K562 (cell line): ENCODE data around the gene ZNF493. TPM values are rescaled to one million over a fixed set of nuclear protein-coding genes. Genes with fewer than 3 reads are reported as not detected.

Experiments
- BCOR ChIP-seq: fragments of 450-650 bp; IDR thresholded peaks from 2 replicates; pipeline ENCODE4 v1.6.1; 2016
- DMBX1 ChIP-seq: fragments of 250-450 bp; sonication (Bioruptor Pico); IDR thresholded peaks from 2 replicates; pipeline ENCODE4 v1.8.0; 2022; ENCODE audit warnings: inconsistent platforms, mild to moderate bottlenecking, moderate library complexity, borderline replicate concordance
- HCFC1 ChIP-seq: IDR thresholded peaks from 2 replicates; pipeline ENCODE4 v1.6.1; 2012; ENCODE audit warnings: low read depth, low read length, improper control_type of control experiment
- POLR2AphosphoS5 ChIP-seq: IDR thresholded peaks from 2 replicates; pipeline ENCODE4 v1.6.1; 2011; ENCODE audit warnings: mild to moderate bottlenecking, low read depth, low read length, moderate library complexity; ENCODE audit not compliant: control insufficient read depth, insufficient read depth
- POLR2G ChIP-seq: fragments of 200-400 bp; formaldehyde crosslinking; IDR thresholded peaks from 2 replicates; pipeline ENCODE4 v1.6.1; 2017; ENCODE audit warnings: low read depth, mild to moderate bottlenecking, antibody characterized with exemption, low read length, moderate library complexity
- RBM25 ChIP-seq: fragments of 200-400 bp; formaldehyde crosslinking; IDR thresholded peaks from 2 replicates; pipeline ENCODE4 v1.6.1; 2018; ENCODE audit warnings: low read length, low read depth, moderate library complexity; ENCODE audit not compliant: severe bottlenecking
- ZC3H11A ChIP-seq: IDR thresholded peaks from 2 replicates; pipeline ENCODE4 v1.6.1; 2012; ENCODE audit warnings: low read depth, low read length, improper control_type of control experiment
- polyA plus RNA-seq, 8 experiments: library from polyadenylated mRNA; depleted of rRNA in 4 of 8; stranded (reverse) in 5 of 8; unstranded in 3 of 8; fragments of >200 nt; fragmentation: Nextera tagmentation in 2 of 8; fragmentation: Illumina TruSeq in 1 of 8; extraction: Ambion mirVana in 2 of 8; extraction: Trizol in 1 of 8; gene quantifications; 2 replicates each; pipeline versions ENCODE4 v1.2.1 to v1.2.3, GENCODE V29; 2011 to 2014; ENCODE audit warnings: inconsistent platforms in 1 of 8, missing spikeins in 1 of 8
- total RNA-seq, 7 experiments: library from RNA; depleted of rRNA in 6 of 7; stranded (reverse); fragments of >200 nt in 6 of 7; fragmentation: Illumina TruSeq in 2 of 7; extraction: Trizol in 2 of 7; gene quantifications; 2 replicates each; pipeline versions ENCODE4 v1.2.1 to v1.2.3, GENCODE V29; 2011 to 2021; ENCODE audit warnings: low replicate concordance in 1 of 7
- TF ChIP-seq, protein P1 (sequence below): fragments of 150-350 bp; IDR thresholded peaks from 2 replicates; pipeline ENCODE4 v1.6.1; 2014; ENCODE audit warnings: low read depth, mild to moderate bottlenecking, low read length, borderline replicate concordance
- TF ChIP-seq, protein P2 (sequence below): fragments of 450-650 bp; IDR thresholded peaks from 2 replicates; pipeline ENCODE4 v1.6.1; 2016; ENCODE audit warnings: low read depth, mild to moderate bottlenecking, moderate library complexity
- TF ChIP-seq, protein P3 (sequence below), 2 experiments: IDR thresholded peaks in 1 of 2; conservative IDR thresholded peaks in 1 of 2; 2 replicates each; pipeline ENCODE4 v1.6.1; 2016; ENCODE audit warnings: low read depth in 2 of 2, mild to moderate bottlenecking in 1 of 2, missing compliant biosample characterization in 1 of 2, missing genetic modification characterization in 1 of 2, moderate library complexity in 1 of 2
- TF ChIP-seq, protein P4 (sequence below), 2 experiments: fragments of 450-650 bp in 1 of 2; IDR thresholded peaks; 2 replicates each; pipeline ENCODE4 v1.6.1; 2011 to 2017; ENCODE audit warnings: low read depth in 2 of 2, antibody characterized with exemption in 1 of 2, borderline replicate concordance in 1 of 2, low read length in 1 of 2, mild to moderate bottlenecking in 1 of 2, mixed read lengths in 1 of 2; ENCODE audit not compliant: control insufficient read depth in 1 of 2
- TF ChIP-seq, protein P5 (sequence below): IDR thresholded peaks from 2 replicates; pipeline ENCODE4 v1.6.1; 2012; ENCODE audit warnings: low read depth, low read length, improper control_type of control experiment, borderline replicate concordance

ZNF493 gene
- total and polyA plus RNA-seq, 9 of the 15 experiments (the other 6 are each of a cell fraction or from before 2014, with no cell fraction given): 5.0 to 18.6 (median 12.2) TPM

DNA sequence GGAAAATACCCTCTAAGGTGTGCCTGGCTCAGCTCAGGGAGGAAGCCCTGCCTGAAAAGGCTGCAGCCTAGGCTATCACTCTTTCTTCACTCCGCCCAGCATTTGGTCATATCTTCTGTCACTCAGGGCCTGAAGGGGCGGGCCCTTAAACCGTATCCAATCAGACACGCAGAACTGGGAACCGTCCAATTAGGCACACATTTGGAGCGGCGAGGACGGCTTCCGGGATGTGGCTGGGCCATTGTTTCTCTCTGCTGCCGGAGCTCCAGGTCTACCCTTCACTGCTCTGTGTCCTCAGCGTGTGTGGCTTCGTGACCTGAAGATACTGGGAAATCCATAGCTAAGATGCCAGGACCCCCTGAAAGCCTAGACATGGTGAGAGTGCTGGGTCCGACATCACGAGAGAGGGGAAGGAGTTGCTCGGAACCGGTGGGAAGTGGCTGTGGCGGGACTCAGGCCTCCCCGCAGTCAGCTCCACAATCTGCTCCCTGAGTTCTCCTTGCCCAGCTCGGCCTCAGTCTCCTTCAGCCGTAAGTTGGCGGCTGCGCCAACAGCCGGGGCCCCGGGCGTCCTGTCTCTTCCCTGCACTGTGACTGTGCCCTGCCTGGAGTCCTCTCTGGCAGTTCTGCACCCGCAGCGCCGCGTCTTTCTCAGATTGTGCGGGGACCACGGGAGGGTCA, at the start of gene ZNF493 (continued):
- TF ChIP-seq, protein P1, sequence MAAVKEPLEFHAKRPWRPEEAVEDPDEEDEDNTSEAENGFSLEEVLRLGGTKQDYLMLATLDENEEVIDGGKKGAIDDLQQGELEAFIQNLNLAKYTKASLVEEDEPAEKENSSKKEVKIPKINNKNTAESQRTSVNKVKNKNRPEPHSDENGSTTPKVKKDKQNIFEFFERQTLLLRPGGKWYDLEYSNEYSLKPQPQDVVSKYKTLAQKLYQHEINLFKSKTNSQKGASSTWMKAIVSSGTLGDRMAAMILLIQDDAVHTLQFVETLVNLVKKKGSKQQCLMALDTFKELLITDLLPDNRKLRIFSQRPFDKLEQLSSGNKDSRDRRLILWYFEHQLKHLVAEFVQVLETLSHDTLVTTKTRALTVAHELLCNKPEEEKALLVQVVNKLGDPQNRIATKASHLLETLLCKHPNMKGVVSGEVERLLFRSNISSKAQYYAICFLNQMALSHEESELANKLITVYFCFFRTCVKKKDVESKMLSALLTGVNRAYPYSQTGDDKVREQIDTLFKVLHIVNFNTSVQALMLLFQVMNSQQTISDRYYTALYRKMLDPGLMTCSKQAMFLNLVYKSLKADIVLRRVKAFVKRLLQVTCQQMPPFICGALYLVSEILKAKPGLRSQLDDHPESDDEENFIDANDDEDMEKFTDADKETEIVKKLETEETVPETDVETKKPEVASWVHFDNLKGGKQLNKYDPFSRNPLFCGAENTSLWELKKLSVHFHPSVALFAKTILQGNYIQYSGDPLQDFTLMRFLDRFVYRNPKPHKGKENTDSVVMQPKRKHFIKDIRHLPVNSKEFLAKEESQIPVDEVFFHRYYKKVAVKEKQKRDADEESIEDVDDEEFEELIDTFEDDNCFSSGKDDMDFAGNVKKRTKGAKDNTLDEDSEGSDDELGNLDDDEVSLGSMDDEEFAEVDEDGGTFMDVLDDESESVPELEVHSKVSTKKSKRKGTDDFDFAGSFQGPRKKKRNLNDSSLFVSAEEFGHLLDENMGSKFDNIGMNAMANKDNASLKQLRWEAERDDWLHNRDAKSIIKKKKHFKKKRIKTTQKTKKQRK: peak; percentile 69; the same call in 1 of the 2 replicates
- TF ChIP-seq, protein P2, sequence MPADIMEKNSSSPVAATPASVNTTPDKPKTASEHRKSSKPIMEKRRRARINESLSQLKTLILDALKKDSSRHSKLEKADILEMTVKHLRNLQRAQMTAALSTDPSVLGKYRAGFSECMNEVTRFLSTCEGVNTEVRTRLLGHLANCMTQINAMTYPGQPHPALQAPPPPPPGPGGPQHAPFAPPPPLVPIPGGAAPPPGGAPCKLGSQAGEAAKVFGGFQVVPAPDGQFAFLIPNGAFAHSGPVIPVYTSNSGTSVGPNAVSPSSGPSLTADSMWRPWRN: no peak
- TF ChIP-seq ZC3H11A (no peak), POLR2AphosphoS5 (peak; percentile 65; the same call in 1 of the 2 replicates), BCOR (0 out of 2 replicates have a peak, but pooled peaks have one; percentile 18), HCFC1 (0 out of 2 replicates have a peak, but pooled peaks have one; percentile 19), DMBX1 (CRISPR knock-in tag) (no peak), RBM25 (peak; percentile 81), POLR2G (peak; percentile 69)
- TF ChIP-seq, protein P3, sequence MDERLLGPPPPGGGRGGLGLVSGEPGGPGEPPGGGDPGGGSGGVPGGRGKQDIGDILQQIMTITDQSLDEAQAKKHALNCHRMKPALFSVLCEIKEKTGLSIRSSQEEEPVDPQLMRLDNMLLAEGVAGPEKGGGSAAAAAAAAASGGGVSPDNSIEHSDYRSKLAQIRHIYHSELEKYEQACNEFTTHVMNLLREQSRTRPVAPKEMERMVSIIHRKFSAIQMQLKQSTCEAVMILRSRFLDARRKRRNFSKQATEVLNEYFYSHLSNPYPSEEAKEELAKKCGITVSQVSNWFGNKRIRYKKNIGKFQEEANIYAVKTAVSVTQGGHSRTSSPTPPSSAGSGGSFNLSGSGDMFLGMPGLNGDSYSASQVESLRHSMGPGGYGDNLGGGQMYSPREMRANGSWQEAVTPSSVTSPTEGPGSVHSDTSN (CRISPR knock-in tag; IDR thresholded peaks at IDR 0.05; ENCODE audit: low read depth): peak; percentile 86
- TF ChIP-seq, protein P3 (tag; conservative IDR thresholded peaks at IDR 0.05; ENCODE audit: low read depth): peak; percentile 98
- TF ChIP-seq, protein P4, sequence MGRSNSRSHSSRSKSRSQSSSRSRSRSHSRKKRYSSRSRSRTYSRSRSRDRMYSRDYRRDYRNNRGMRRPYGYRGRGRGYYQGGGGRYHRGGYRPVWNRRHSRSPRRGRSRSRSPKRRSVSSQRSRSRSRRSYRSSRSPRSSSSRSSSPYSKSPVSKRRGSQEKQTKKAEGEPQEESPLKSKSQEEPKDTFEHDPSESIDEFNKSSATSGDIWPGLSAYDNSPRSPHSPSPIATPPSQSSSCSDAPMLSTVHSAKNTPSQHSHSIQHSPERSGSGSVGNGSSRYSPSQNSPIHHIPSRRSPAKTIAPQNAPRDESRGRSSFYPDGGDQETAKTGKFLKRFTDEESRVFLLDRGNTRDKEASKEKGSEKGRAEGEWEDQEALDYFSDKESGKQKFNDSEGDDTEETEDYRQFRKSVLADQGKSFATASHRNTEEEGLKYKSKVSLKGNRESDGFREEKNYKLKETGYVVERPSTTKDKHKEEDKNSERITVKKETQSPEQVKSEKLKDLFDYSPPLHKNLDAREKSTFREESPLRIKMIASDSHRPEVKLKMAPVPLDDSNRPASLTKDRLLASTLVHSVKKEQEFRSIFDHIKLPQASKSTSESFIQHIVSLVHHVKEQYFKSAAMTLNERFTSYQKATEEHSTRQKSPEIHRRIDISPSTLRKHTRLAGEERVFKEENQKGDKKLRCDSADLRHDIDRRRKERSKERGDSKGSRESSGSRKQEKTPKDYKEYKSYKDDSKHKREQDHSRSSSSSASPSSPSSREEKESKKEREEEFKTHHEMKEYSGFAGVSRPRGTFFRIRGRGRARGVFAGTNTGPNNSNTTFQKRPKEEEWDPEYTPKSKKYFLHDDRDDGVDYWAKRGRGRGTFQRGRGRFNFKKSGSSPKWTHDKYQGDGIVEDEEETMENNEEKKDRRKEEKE (IDR thresholded peaks at IDR 0.05; ENCODE audit: borderline replicate concordance in 1 of 2, control insufficient read depth in 1 of 2, low read depth in 2 of 2, low read length in 1 of 2): no peak
- TF ChIP-seq, protein P5, sequence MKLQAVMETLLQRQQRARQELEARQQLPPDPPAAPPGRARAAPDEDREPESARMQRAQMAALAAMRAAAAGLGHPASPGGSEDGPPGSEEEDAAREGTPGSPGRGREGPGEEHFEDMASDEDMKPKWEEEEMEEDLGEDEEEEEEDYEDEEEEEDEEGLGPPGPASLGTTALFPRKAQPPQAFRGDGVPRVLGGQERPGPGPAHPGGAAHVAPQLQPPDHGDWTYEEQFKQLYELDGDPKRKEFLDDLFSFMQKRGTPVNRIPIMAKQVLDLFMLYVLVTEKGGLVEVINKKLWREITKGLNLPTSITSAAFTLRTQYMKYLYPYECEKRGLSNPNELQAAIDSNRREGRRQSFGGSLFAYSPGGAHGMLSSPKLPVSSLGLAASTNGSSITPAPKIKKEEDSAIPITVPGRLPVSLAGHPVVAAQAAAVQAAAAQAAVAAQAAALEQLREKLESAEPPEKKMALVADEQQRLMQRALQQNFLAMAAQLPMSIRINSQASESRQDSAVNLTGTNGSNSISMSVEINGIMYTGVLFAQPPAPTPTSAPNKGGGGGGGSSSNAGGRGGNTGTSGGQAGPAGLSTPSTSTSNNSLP: no peak
